HG03378 (cell line): Measurements from ENCODE around the gene BTBD9.

Experiments
- ATAC-seq: cut with Tn5 transposase; IDR thresholded peaks from one replicate; pipeline ENCODE4 v1.9.1; 2021; ENCODE audit warnings: mild to moderate bottlenecking, moderate library complexity; ENCODE audit not compliant: unreplicated experiment

The BTBD9 gene

GRCh38 chr6:38403548-38403947, 236.2 kb downstream of the BTBD9 start:
- no peak for ATAC-seq

DNA sequence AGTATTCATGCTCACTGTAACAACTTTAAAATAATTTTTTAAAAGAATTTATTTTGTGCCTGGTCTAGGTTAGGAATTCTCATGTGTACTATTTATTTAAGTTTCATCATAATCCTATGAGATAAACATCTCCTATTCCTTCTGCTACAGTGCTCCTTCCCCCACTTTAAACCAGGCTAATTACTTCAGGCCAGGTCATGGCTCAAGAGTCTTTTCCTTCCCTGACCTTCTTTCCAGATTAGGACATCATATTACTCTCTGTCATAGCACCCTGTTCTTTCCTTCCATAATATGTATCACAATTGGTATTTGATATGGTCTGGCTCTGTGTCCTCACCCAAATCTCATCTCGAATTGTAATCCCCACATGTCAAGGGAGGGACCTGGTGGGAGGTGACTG, 239.0 kb downstream of the BTBD9 start:
- ATAC-seq: no peak

GRCh38 chr6:38400101-38400500, 239.6 kb downstream of the BTBD9 start:
- ATAC-seq: no peak

GRCh38 chr6:38396209-38396608, 243.5 kb downstream of the BTBD9 start:
- ATAC-seq: no peak

GRCh38 chr6:38393986-38394385, 245.7 kb downstream of the BTBD9 start:
- no peak for ATAC-seq

- no peak for ATAC-seq
Measured at GRCh38 chr6:38391626-38392579, 247.8 kb downstream of the BTBD9 start.

GRCh38 chr6:38391206-38391605, 248.5 kb downstream of the BTBD9 start:
- ATAC-seq: no peak

- no peak for ATAC-seq
Measured at GRCh38 chr6:38389875-38390274, 249.9 kb downstream of the BTBD9 start.

DNA sequence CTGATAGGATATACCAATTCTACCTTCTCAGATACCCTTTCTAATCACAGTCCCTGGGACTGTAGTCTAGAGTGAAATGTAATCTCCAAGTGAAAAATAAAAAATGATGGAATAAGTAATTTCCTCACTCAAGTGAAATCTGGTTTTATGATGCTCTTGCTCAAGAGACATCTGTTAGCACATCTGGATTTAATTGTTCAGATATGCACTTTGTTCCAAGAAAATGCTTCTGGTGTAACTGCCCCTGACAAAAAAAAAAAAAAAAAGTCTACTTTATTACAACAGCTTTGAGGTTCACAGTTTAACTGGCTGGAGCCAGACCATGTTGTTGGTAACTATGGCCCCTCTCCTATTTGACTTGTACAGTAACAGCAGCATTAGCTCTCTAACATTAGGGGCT, 251.8 kb downstream of the BTBD9 start:
- ATAC-seq: no peak

DNA sequence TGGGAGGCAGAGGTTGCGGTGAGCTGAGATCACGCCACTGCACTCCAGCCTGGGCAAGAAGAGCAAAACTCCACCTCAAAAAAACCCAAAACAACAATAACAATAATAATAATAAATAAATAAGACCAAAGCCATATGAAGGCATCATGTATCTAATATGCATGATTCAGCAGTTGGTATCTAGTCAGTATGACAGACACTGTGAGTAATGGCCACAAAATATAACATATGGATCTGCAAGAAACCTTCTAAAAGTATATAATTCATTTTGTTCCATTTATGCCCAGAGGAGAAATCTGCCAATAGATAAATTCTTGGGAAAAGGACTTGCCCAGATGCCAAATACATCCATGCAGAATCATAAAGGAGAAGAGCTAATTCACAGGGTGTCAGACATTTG, 252.3 kb downstream of the BTBD9 start:
- no peak for ATAC-seq

GRCh38 chr6:38378801-38379200, 260.9 kb downstream of the BTBD9 start:
- no peak for ATAC-seq

DNA sequence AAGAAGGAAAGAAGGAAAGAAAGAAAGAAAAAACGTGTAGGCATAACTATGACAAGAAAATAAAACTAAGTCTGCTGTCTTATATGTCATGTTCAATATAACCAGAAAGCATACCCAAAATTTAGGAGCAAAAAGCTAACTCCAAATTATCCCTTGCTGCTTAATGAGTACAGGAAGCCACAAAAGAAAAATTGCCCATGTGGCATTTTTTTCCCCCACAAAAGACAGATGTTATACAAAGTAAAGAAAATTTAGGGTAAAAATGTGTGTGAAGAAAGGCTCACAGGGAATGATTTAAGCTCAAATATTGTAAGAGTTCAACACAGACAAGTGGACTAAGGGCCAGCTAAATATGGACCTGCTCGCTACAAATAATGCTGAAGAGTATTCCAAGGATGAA, 263.8 kb downstream of the BTBD9 start:
- no peak for ATAC-seq

- ATAC-seq: no peak
Measured at GRCh38 chr6:38375341-38375740, 264.4 kb downstream of the BTBD9 start.

GRCh38 chr6:38371881-38372280, 267.8 kb downstream of the BTBD9 start:
- ATAC-seq: no peak

DNA sequence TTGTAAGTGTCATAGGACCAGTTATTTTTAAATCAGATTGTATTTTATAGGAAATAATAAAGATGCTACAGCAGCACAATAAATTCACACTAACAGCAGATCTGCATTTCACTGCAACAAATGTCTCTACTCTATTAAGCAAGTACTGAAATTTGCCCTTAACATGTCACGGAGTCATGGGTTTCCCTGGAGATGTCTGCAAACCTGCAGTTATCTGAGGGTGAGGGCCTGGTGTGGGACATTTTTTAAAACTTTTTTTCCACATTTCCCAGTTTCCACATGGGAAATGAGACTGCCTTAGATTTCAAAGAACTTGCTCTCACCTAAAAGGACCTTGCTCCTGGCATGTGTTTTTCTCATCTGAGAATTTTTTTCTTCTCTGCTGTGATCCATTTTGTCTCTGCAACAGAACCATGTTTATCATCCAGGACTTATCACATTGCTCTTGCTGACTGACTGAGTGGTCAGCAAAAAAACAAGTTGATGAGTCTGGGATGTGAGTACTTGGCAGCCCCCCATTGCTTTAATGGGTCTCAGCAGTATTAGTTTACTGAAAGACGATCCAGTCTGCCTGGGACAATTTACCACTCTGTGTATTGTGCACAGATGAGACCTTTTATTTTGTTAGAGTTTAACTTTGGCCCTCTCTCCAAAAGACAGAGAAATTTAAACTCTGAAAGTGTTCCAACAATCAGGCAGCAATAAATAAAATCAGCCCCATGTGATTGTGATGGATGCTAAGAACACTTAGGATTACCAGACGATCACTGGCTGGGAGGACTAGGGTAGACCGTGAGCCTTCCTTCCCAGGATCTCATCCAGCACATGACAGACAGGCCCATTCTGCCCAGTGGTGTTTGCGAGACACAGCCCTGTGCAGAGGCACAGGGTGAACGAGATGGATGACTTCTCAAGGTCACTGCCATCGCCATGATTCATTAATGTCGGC, 268.8 kb downstream of the BTBD9 start:
- ATAC-seq: no peak

DNA sequence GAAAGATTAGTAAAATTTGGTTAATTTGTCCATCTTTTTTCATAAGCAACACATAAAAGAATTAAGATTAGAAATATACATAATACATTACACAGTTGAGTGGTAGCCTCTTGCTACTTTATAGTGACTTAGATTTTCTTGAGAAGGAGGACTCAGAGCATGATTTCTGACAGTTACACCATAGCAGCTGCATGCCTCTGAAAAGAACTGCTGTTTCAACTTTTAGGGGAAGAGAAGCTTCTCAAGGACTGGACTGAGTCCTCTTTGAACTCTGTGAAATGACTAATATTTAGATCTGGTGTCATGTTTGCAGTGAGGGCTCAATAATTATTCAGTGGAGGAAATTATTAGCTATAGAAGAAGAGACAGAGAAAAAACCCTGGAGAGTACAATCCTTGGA, 272.5 kb downstream of the BTBD9 start:
- no peak for ATAC-seq

GRCh38 chr6:38366234-38366633, 273.5 kb downstream of the BTBD9 start:
- no peak for ATAC-seq

DNA sequence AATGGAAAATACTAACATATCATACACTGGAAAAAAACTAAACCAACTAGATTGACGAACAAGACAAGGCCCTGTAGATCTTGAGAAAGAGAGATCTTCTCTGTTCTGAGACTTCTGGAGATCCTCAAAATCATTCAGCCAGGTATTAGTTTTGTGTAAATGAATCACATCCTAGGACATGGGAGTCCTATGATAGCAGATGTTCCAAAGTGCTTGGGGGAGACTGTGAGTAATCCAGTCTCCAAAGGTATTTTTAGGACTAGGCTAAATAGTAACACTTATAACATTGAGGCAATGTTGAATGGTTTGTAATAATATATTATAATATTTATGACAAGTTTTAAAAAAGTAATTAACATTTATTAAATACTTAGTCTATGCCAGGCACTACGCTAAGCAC, 275.0 kb downstream of the BTBD9 start:
- ATAC-seq: no peak

GRCh38 chr6:38364127-38364526, 275.6 kb downstream of the BTBD9 start:
- no peak for ATAC-seq

DNA sequence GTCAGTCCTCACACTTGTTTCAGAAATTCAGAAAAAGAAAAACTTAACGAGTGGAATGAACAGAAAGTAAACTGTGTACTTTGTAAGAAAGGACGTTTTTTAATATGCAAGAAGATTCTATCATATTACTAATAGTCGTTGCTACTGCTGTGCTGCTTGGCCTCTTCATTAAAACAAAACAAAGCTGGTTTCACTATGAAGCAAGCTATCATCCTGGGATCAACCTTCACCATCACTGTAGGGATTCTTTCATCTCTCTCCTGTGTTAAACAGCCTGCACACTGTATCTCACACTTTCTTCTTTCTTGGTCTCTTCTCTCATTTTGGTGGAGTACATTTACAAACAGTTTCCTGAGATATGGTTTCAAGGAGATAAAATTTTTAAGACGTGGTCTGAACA, 284.2 kb downstream of the BTBD9 start:
- no peak for ATAC-seq

GRCh38 chr6:38354905-38355304, 284.8 kb downstream of the BTBD9 start:
- ATAC-seq: no peak

DNA sequence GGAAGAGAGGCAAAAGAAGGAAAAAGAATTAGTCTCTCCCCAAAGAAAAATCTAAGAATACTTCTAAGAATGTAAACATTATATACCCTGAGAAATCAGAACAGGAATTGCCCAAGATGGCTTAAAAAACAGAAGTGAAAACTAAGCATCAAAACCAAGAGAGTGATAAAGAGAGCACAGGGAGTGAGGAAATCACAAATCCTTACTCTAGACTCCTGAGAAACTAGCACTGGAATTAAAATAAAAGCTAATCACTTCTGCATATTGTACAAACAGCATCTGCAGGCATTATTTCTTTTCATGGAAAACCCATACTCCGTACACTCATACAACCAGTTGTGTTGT, 285.7 kb downstream of the BTBD9 start:
- ATAC-seq: no peak
